Measurements from ENCODE around the gene USP4.
A peak's percentile ranks its signal among the peaks of the same experiment; 100 is the strongest.

The USP4 gene

GRCh38 chr3:49295489-49296058 lies 44.3 kb downstream of the USP4 start:
- TF ChIP-seq CTCF (IDR thresholded peaks at IDR 0.05; ENCODE audit: insufficient read depth, missing control alignments): peak; percentile 54
- no peak for FAIRE-seq
- DNase-seq (ENCODE audit: insufficient read length, low spot score): no peak

- no peak for TF ChIP-seq CTCF (IDR thresholded peaks at IDR 0.05; ENCODE audit: insufficient read depth, missing control alignments)
- DNase-seq (ENCODE audit: insufficient read length, low spot score) (no peak), FAIRE-seq (no peak)
Measured at GRCh38 chr3:49294343-49294742, 45.5 kb downstream of the USP4 start.

- TF ChIP-seq CTCF (IDR thresholded peaks at IDR 0.05; ENCODE audit: insufficient read depth, missing control alignments): no peak
- no peak for FAIRE-seq
- DNase-seq (ENCODE audit: insufficient read length, low spot score): no peak
Measured at GRCh38 chr3:49283997-49284396, 55.9 kb downstream of the USP4 start.

- FAIRE-seq (no peak), DNase-seq (ENCODE audit: insufficient read length, low spot score) (no peak)
- TF ChIP-seq CTCF (IDR thresholded peaks at IDR 0.05; ENCODE audit: insufficient read depth, missing control alignments): no peak
Measured at GRCh38 chr3:49279376-49279775, 60.5 kb downstream of the USP4 start.

- DNase-seq (ENCODE audit: insufficient read length, low spot score) (no peak), FAIRE-seq (no peak)
- TF ChIP-seq CTCF (IDR thresholded peaks at IDR 0.05; ENCODE audit: insufficient read depth, missing control alignments): no peak
Measured at GRCh38 chr3:49278548-49278947, 61.3 kb downstream of the USP4 start.

- no peak for FAIRE-seq
- DNase-seq (ENCODE audit: insufficient read length, low spot score): no peak
- TF ChIP-seq CTCF (IDR thresholded peaks at IDR 0.05; ENCODE audit: insufficient read depth, missing control alignments): no peak
Measured at GRCh38 chr3:49277383-49277775, 62.5 kb downstream of the USP4 start.

GRCh38 chr3:49276475-49277382 lies 63.1 kb downstream of the USP4 start, which contains the start of gene C3orf62:
TSS of gene C3orf62 (minus strand) at chr3:49277232. CDS start at chr3:49276872, 360 bp downstream.
- FAIRE-seq (no peak), DNase-seq (ENCODE audit: insufficient read length, low spot score) (no peak)
- no peak for TF ChIP-seq CTCF (IDR thresholded peaks at IDR 0.05; ENCODE audit: insufficient read depth, missing control alignments)

Data from D721Med (cell line).